Measurements from ENCODE around the gene IGF2BP1.
"Not testable (repeated sequence)": the region's sequence is repeated elsewhere in the genome, so short reads cannot be mapped to it uniquely, and the experiment has no call there.

The IGF2BP1 gene

GRCh38 chr17:49020609-49021008 lies 23.4 kb downstream of the IGF2BP1 start:
- no peak for DNase-seq

GRCh38 chr17:49021095-49021767 lies 24.0 kb downstream of the IGF2BP1 start:
- DNase-seq, result peak; percentile 92

- DNase-seq, result no peak
Measured at GRCh38 chr17:49021768-49022103, 24.6 kb downstream of the IGF2BP1 start.

- peak; percentile 94 for DNase-seq
Measured at GRCh38 chr17:49022391-49022941, 25.3 kb downstream of the IGF2BP1 start.

GRCh38 chr17:49024523-49024922 lies 27.3 kb downstream of the IGF2BP1 start:
- DNase-seq, result no peak

- not testable (repeated sequence) for DNase-seq
Measured at GRCh38 chr17:49026447-49026846, 29.3 kb downstream of the IGF2BP1 start.

- no peak for DNase-seq
Measured at GRCh38 chr17:49028271-49028670, 31.1 kb downstream of the IGF2BP1 start.

GRCh38 chr17:49029801-49030200 lies 32.6 kb downstream of the IGF2BP1 start:
- DNase-seq, result peak; percentile 63

GRCh38 chr17:49031965-49032928 lies 35.1 kb downstream of the IGF2BP1 start:
- peak; percentile 87 for DNase-seq

GRCh38 chr17:49035470-49036269 lies 38.5 kb downstream of the IGF2BP1 start:
- peak; percentile 49 for DNase-seq

GRCh38 chr17:49036270-49036626 lies 39.1 kb downstream of the IGF2BP1 start:
- DNase-seq, result no peak

GRCh38 chr17:49038138-49038537 lies 41.0 kb downstream of the IGF2BP1 start:
- DNase-seq, result no peak

GRCh38 chr17:49038544-49038943 lies 41.4 kb downstream of the IGF2BP1 start:
- DNase-seq, result no peak

- DNase-seq, result not testable (repeated sequence)
Measured at GRCh38 chr17:49039518-49039917, 42.3 kb downstream of the IGF2BP1 start.

GRCh38 chr17:49041527-49041926 lies 44.3 kb downstream of the IGF2BP1 start:
- no peak for DNase-seq

- DNase-seq, result no peak
Measured at GRCh38 chr17:49045376-49045775, 48.2 kb downstream of the IGF2BP1 start.

- no peak for DNase-seq
Measured at GRCh38 chr17:49046912-49047311, 49.7 kb downstream of the IGF2BP1 start.

- no peak for DNase-seq
Measured at GRCh38 chr17:49049265-49049664, 52.1 kb downstream of the IGF2BP1 start.

GRCh38 chr17:49050611-49051010 lies 53.4 kb downstream of the IGF2BP1 start:
- DNase-seq, result no peak

GRCh38 chr17:49051269-49051668 lies 54.1 kb downstream of the IGF2BP1 start:
- no peak for DNase-seq

GRCh38 chr17:49053171-49053829 lies 56.1 kb downstream of the IGF2BP1 start:
- DNase-seq, result no peak

Measured in fibroblast of skin of scalp (primary cell).